Esophagus squamous epithelium (tissue), 5 donors: ENCODE measurements around the gene SLC5A11. TPM values are rescaled to one million over a fixed set of nuclear protein-coding genes. Genes with fewer than 3 reads are reported as not detected.

Experiments used
- DNase-seq: peaks from one replicate; lab custom pipeline; 2025; lab: John Stamatoyannopoulos, UW
- H3K27ac ChIP-seq, 4 donors: fragments of 200-600 bp; sonication (generic); one replicate each; pipeline ENCODE4 v1.5.1; 2016 to 2019; ENCODE audit warnings: mild to moderate bottlenecking in 1 of 4
- H3K27me3 ChIP-seq, 4 donors: fragments of 200-600 bp; sonication (generic); 1 replicate in 3 of 4; 2 replicates in 1 of 4; pipeline versions ENCODE4 v1.5.1 to v1.6.0; 2017 to 2021; ENCODE audit warnings: antibody characterized with exemption in 1 of 4
- H3K36me3 ChIP-seq, 3 donors: fragments of 200-600 bp; sonication (generic); one replicate each; pipeline ENCODE4 v1.5.1; 2016 to 2019
- H3K4me1 ChIP-seq, 3 donors: fragments of 200-600 bp; sonication (generic); one replicate each; pipeline ENCODE4 v1.5.1; 2017 to 2019
- H3K4me3 ChIP-seq, 4 donors: fragments of 200-600 bp; sonication (generic); 1 replicate in 3 of 4; 2 replicates in 1 of 4; pipeline ENCODE4 v1.5.1; 2016 to 2019; ENCODE audit warnings: mild to moderate bottlenecking in 2 of 4, moderate library complexity in 1 of 4
- H3K9me3 ChIP-seq, 3 donors: fragments of 200-600 bp; sonication (generic); one replicate each; pipeline ENCODE4 v1.5.1; 2016 to 2019
- CTCF ChIP-seq, 6 experiments: fragments of 450-650 bp in 4 of 6; fragments of 200-600 bp in 2 of 6; sonication (generic) in 2 of 6; IDR thresholded peaks; one replicate each; pipeline ENCODE4 v1.5.1; 2016 to 2019; ENCODE audit warnings: antibody characterized with exemption in 6 of 6, mild to moderate bottlenecking in 4 of 6, moderate library complexity in 4 of 6
- POLR2A ChIP-seq, 4 donors: fragments of 450-650 bp; IDR thresholded peaks; one replicate each; pipeline ENCODE4 v1.6.1; 2017; ENCODE audit warnings: antibody characterized with exemption in 4 of 4, mild to moderate bottlenecking in 4 of 4, moderate library complexity in 3 of 4
- WGBS, 2 donors: methylation state at CpG; one replicate each; pipeline ENCODE4 v1.1.5; 2018; 5-methylcytosine and 5-hydroxymethylcytosine counted together
- intact Hi-C: fragments of 100-400 bp; cut with DNase I; formaldehyde crosslinking; loops from one replicate; pipeline ENCODE4 v1.15.0; 2022
- total RNA-seq, 4 donors: library from RNA; depleted of rRNA; stranded (reverse); fragments of >200 nt; gene quantifications; one replicate each; pipeline ENCODE4 v1.1.0, GENCODE V29; 2016
- donor health status: DM: yes; HTN: yes; CAD: no.

SLC5A11 gene
- total RNA-seq, 4 donors from 2014 or later = 1.1 TPM; not detected in 3

GRCh38 chr16:24935336-24935735 is 89.6 kb downstream of the SLC5A11 start:
- DNase-seq = no peak
- no peak for TF ChIP-seq POLR2A (IDR thresholded peaks at IDR 0.05)
- no peak for TF ChIP-seq CTCF (IDR thresholded peaks at IDR 0.05)
- no peak overlapping the region for H3K4me3 ChIP-seq
- H3K36me3 ChIP-seq = peaks cover 30 to 100% (median 48%) of the 10 kb centered on the region in 3 donors
- no peaks in the 10 kb centered on the region for H3K4me1 ChIP-seq
- no peaks in the 10 kb centered on the region for H3K9me3 ChIP-seq
- no peak overlapping the region for H3K27ac ChIP-seq
- no peaks in the 10 kb centered on the region for H3K27me3 ChIP-seq
- intact Hi-C loops = no loop called here
- WGBS, 2 donors = 74 to 93% methylated on average over 2 to 6 of the region's 6 CpGs

- H3K4me3 ChIP-seq = no peak overlapping the region
- peaks cover 21 to 100% (median 46%) of the 10 kb centered on the region in 3 donors for H3K36me3 ChIP-seq
Measured at GRCh38 chr16:24936151-24936550, 90.4 kb downstream of the SLC5A11 start.

GRCh38 chr16:24939224-24939623 is 93.5 kb downstream of the SLC5A11 start:
- Histone ChIP-seq H3K4me1 (no peaks in the 10 kb centered on the region), H3K27ac (no peak overlapping the region), H3K9me3 (no peaks in the 10 kb centered on the region), H3K4me3 (no peak overlapping the region), H3K36me3 (peaks cover 20 to 100% (median 52%) of the 10 kb centered on the region in 3 donors), H3K27me3 (no peaks in the 10 kb centered on the region)
- no peak for TF ChIP-seq CTCF (IDR thresholded peaks at IDR 0.05)
- no peak for TF ChIP-seq POLR2A (IDR thresholded peaks at IDR 0.05)
- DNase-seq = no peak
- intact Hi-C loops = no loop called here
- 94 to 97% methylated on average over 5 to 9 of the region's 14 CpGs for WGBS, 2 donors

More at GRCh38 chr16:24936151-24936550, 90.4 kb downstream of the SLC5A11 start:
- Histone ChIP-seq H3K27me3 (no peaks in the 10 kb centered on the region), H3K9me3 (no peaks in the 10 kb centered on the region), H3K4me1 (no peaks in the 10 kb centered on the region), H3K27ac (no peak overlapping the region)
- WGBS, 2 donors = 74 to 77% methylated on average over 4 of the region's 4 CpGs
- intact Hi-C loops = no loop called here
- no peak for TF ChIP-seq POLR2A (IDR thresholded peaks at IDR 0.05)
- no peak for TF ChIP-seq CTCF (IDR thresholded peaks at IDR 0.05)
- no peak for DNase-seq

- 76 to 100% methylated on average over 2 of the region's 2 CpGs for WGBS, 2 donors
- no peak for TF ChIP-seq POLR2A (IDR thresholded peaks at IDR 0.05)
- no peak for TF ChIP-seq CTCF (IDR thresholded peaks at IDR 0.05)
Measured at GRCh38 chr16:24939738-24940137, 94.0 kb downstream of the SLC5A11 start.

GRCh38 chr16:24943471-24943870 is 97.7 kb downstream of the SLC5A11 start:
- WGBS, 2 donors = 92 to 95% methylated on average over 7 of the region's 7 CpGs
- DNase-seq = no peak
- no peak for TF ChIP-seq CTCF (IDR thresholded peaks at IDR 0.05)
- no peak for TF ChIP-seq POLR2A (IDR thresholded peaks at IDR 0.05)
- Histone ChIP-seq H3K27ac (no peak overlapping the region), H3K27me3 (no peaks in the 10 kb centered on the region), H3K4me1 (no peaks in the 10 kb centered on the region), H3K36me3 (peaks cover 8 to 100% (median 44%) of the 10 kb centered on the region in 3 donors), H3K9me3 (no peaks in the 10 kb centered on the region), H3K4me3 (no peak overlapping the region)
- intact Hi-C loops = no loop called here

More at GRCh38 chr16:24939738-24940137, 94.0 kb downstream of the SLC5A11 start:
- no peaks in the 10 kb centered on the region for H3K4me1 ChIP-seq
- no peaks in the 10 kb centered on the region for H3K27me3 ChIP-seq
- no peak overlapping the region for H3K4me3 ChIP-seq
- intact Hi-C loops = no loop called here
- H3K9me3 ChIP-seq = no peaks in the 10 kb centered on the region
- H3K27ac ChIP-seq = no peak overlapping the region
- H3K36me3 ChIP-seq = peaks cover 14 to 100% (median 47%) of the 10 kb centered on the region in 3 donors
- no peak for DNase-seq
